ENCODE measurements around the gene PKD1.
"Not testable (repeated sequence)": the region's sequence is repeated elsewhere in the genome, so short reads cannot be mapped to it uniquely, and the experiment has no call there.

DNA sequence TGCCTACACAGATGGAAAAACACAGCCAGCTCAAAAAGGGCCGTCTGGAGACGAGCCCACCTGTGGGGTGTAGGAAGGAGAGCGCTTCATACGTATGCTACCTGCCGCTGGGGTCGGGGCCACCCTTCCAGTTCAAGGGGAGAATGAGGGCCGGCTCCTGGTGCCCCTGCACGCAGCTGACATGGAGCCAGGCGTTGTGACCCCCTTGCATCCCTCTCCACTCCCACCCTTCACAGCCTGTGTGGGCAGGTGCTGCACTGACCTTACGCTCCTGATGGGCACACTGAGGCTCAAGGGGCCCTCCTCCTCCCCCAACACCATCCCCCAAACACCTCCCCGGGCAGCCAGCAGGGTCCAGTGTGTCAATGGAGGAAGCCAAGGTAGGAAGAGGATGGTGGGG, 10.1 kb downstream of the PKD1 start:
- TF ChIP-seq, protein P1, sequence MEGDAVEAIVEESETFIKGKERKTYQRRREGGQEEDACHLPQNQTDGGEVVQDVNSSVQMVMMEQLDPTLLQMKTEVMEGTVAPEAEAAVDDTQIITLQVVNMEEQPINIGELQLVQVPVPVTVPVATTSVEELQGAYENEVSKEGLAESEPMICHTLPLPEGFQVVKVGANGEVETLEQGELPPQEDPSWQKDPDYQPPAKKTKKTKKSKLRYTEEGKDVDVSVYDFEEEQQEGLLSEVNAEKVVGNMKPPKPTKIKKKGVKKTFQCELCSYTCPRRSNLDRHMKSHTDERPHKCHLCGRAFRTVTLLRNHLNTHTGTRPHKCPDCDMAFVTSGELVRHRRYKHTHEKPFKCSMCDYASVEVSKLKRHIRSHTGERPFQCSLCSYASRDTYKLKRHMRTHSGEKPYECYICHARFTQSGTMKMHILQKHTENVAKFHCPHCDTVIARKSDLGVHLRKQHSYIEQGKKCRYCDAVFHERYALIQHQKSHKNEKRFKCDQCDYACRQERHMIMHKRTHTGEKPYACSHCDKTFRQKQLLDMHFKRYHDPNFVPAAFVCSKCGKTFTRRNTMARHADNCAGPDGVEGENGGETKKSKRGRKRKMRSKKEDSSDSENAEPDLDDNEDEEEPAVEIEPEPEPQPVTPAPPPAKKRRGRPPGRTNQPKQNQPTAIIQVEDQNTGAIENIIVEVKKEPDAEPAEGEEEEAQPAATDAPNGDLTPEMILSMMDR (IDR thresholded peaks at IDR 0.05), result not testable (repeated sequence)
- not testable (repeated sequence) for TF ChIP-seq EZH2 (IDR thresholded peaks at IDR 0.05; ENCODE audit: borderline replicate concordance, insufficient read depth, low read depth, low read length, poor library complexity, severe bottlenecking)

All from B cell (primary cell).